H1 (cell line): ENCODE results near the gene OPALIN. TPM values are rescaled to one million over a fixed set of nuclear protein-coding genes. Genes with fewer than 3 reads are reported as not detected.

Source experiments
- JUND ChIP-seq: IDR thresholded peaks from 2 replicates; pipeline ENCODE4 v1.6.1; 2011; ENCODE audit warnings: mild to moderate bottlenecking, improper control_type of control experiment, low read length
- USF2 ChIP-seq: IDR thresholded peaks from 2 replicates; pipeline ENCODE4 v1.6.1; 2011; ENCODE audit warnings: low read length, improper control_type of control experiment
- polyA plus RNA-seq, 7 experiments: library from polyadenylated mRNA; depleted of rRNA in 3 of 7; stranded (reverse) in 5 of 7; unstranded in 2 of 7; fragments of >200 nt in 5 of 7; fragments of 200-250 nt in 2 of 7; gene quantifications; 1 replicate in 5 of 7; 2 replicates in 1 of 7; 4 replicates in 1 of 7; pipeline versions ENCODE4 v1.2.1 to v1.2.3, GENCODE V29; 2011 to 2013; ENCODE audit warnings: missing spikeins in 2 of 7, mixed read lengths in 2 of 7
- total RNA-seq: library from RNA; stranded (reverse); fragmentation: NEBNext Ultra II Directional; extraction: Animal tissue kit (Norgen Biotek cat#: 25700); gene quantifications from 2 replicates; pipeline ENCODE4 v1.2.1, GENCODE V29; 2021

Gene OPALIN
- total and polyA plus RNA-seq, 2 of the 8 experiments (the other 6 are each of a cell fraction or from before 2014, with no cell fraction given), result 0.03 TPM; not detected in 1

DNA sequence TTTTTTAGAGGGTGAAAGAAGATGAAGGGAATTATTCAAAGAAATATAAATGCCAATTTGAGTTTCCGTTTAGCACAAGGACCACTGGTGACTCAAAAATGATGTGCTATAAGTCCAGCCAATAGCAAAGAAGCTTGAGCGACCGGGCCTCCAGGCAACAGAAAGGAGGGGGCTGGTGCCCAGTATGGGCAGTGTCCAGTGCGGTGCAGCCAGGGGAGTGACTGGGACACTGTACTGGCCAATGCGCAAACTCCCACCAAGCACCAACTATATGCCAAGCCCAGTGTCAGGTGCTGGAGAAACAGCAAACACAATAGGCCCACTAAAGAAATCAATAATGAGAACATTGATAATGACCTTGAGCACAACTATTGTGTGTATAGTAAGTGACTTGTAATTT lies 10.2 kb upstream of the OPALIN start (continued):
- TF ChIP-seq USF2 (no peak), JUND (no peak)
